SK-N-SH (cell line): ENCODE measurements around the gene PMEPA1. TPM values are rescaled to one million over a fixed set of nuclear protein-coding genes. Genes with fewer than 3 reads are reported as not detected.
A peak's percentile ranks its signal among the peaks of the same experiment; 100 is the strongest.

ENCODE experiments used
- CTCF ChIA-PET: fragments of 300-600, 350-600 bp; formaldehyde crosslinking; extraction: SDS; loops from one replicate; lab custom pipeline; 2021; lab: Yijun Ruan, JAX
- POLR2A ChIA-PET: fragments of 350-600 bp; sonication (Branson Sonifier 250); formaldehyde crosslinking; extraction: SDS; loops from one replicate; lab custom pipeline; 2020; ENCODE audit warnings: antibody characterized with exemption, inconsistent platforms; lab: Yijun Ruan, JAX
- DNase-seq: peaks from one replicate; pipeline ENCODE4 v3.0.0; 2012
- H2AFZ ChIP-seq: fragments of 200-600 bp; sonication (generic); 2 replicates; pipeline ENCODE4 v1.8.1; 2016; ENCODE audit warnings: antibody characterized with exemption, mild to moderate bottlenecking, low read depth
- H3F3A ChIP-seq: fragments of 200-600 bp; sonication (generic); replicated peaks from 2 replicates; pipeline ENCODE3; 2016; ENCODE audit warnings: antibody characterized with exemption, mild to moderate bottlenecking; ENCODE audit not compliant: insufficient read depth
- H3K27ac ChIP-seq, 2 experiments: fragments of 200-500 bp in 1 of 2; fragments of 200-600 bp in 1 of 2; sonication (Bioruptor generic) in 1 of 2; sonication (generic), shearing (Covaris generic) in 1 of 2; 2 replicates each; pipeline versions ENCODE4 v1.5.1 to v1.6.1; 2014 to 2016; ENCODE audit warnings: low read depth in 2 of 2, inconsistent platforms in 1 of 2, low read length in 1 of 2, mild to moderate bottlenecking in 1 of 2, mixed read lengths in 1 of 2
- H3K27me3 ChIP-seq: fragments of 200-600 bp; sonication (generic), shearing (Covaris generic); 2 replicates; pipeline ENCODE4 v1.6.1; 2016; ENCODE audit warnings: mixed run types; ENCODE audit not compliant: insufficient read depth
- H3K36me3 ChIP-seq, 2 experiments: fragments of 200-500 bp in 1 of 2; fragments of 200-600 bp in 1 of 2; sonication (Bioruptor generic) in 1 of 2; sonication (generic) in 1 of 2; replicated peaks in 1 of 2; 2 replicates each; pipeline versions ENCODE3 to v1.5.1; 2014 to 2016; ENCODE audit warnings: low read length in 1 of 2, mild to moderate bottlenecking in 1 of 2; ENCODE audit not compliant: insufficient read depth in 2 of 2, control insufficient read depth in 1 of 2
- H3K4me1 ChIP-seq, 2 experiments: fragments of 200-500 bp in 1 of 2; fragments of 200-600 bp in 1 of 2; sonication (Bioruptor generic) in 1 of 2; sonication (generic), shearing (Covaris generic) in 1 of 2; 2 replicates each; pipeline versions ENCODE4 v1.5.1 to v1.6.1; 2014 to 2016; ENCODE audit warnings: low read depth in 1 of 2, low read length in 1 of 2, mixed run types in 1 of 2; ENCODE audit not compliant: insufficient read depth in 2 of 2, control insufficient read depth in 1 of 2
- H3K4me2 ChIP-seq: fragments of 200-600 bp; sonication (generic), shearing (Covaris generic); 2 replicates; pipeline ENCODE4 v1.6.1; 2017; ENCODE audit warnings: mixed run types
- H3K4me3 ChIP-seq, 2 experiments: fragments of 200-500 bp in 1 of 2; fragments of 200-600 bp in 1 of 2; sonication (Bioruptor generic) in 1 of 2; sonication (generic), shearing (Covaris generic) in 1 of 2; 2 replicates each; pipeline versions ENCODE4 v1.5.1 to v1.8.1; 2014 to 2016; ENCODE audit warnings: low read depth in 2 of 2, inconsistent platforms in 1 of 2, low read length in 1 of 2, mild to moderate bottlenecking in 1 of 2, mixed read lengths in 1 of 2, moderate library complexity in 1 of 2
- H3K79me2 ChIP-seq: fragments of 200-600 bp; sonication (generic); 2 replicates; pipeline ENCODE4 v1.8.1; 2017; ENCODE audit warnings: mild to moderate bottlenecking; ENCODE audit not compliant: insufficient read depth
- H3K9ac ChIP-seq: fragments of 200-600 bp; sonication (generic); 2 replicates; pipeline ENCODE4 v1.6.1; 2017; ENCODE audit warnings: mixed run types
- H3K9me2 ChIP-seq: fragments of 200-600 bp; sonication (generic); 2 replicates; pipeline ENCODE4 v1.6.1; 2017; ENCODE audit warnings: mixed run types
- H3K9me3 ChIP-seq: fragments of 200-600 bp; sonication (generic); 2 replicates; pipeline ENCODE4 v1.6.1; 2017; ENCODE audit warnings: mixed run types, mild to moderate bottlenecking, moderate library complexity
- H4K20me1 ChIP-seq: fragments of 200-600 bp; sonication (generic); 2 replicates; pipeline ENCODE4 v1.6.1; 2017; ENCODE audit warnings: mild to moderate bottlenecking, mixed run types; ENCODE audit not compliant: insufficient read depth
- EP300 ChIP-seq, 2 experiments: IDR thresholded peaks; 2 replicates each; pipeline versions ENCODE4 v1.4.0 to v1.6.1; 2012; ENCODE audit warnings: borderline replicate concordance in 1 of 2, low read depth in 1 of 2, low read length in 1 of 2
- EZH2phosphoT487 ChIP-seq: fragments of 200-600 bp; sonication (generic); IDR thresholded peaks from 2 replicates; pipeline ENCODE4 v1.6.1; 2017; ENCODE audit warnings: low read depth, mixed run types, mild to moderate bottlenecking, antibody characterized with exemption, moderate library complexity, borderline replicate concordance
- FOSL2 ChIP-seq: IDR thresholded peaks from 2 replicates; pipeline ENCODE4 v1.4.0; 2012; ENCODE audit warnings: low read depth, mild to moderate bottlenecking, moderate library complexity, borderline replicate concordance
- GABPA ChIP-seq: IDR thresholded peaks from 2 replicates; pipeline ENCODE4 v1.4.0; 2012; ENCODE audit warnings: low read depth, mild to moderate bottlenecking
- GATA2 ChIP-seq: sonication (generic); formaldehyde crosslinking; IDR thresholded peaks from 2 replicates; pipeline ENCODE4 v1.5.0; 2020; ENCODE audit warnings: mild to moderate bottlenecking, missing genetic modification reagents
- JUND ChIP-seq: IDR thresholded peaks from 2 replicates; pipeline ENCODE4 v1.4.0; 2012
- MAX ChIP-seq: IDR thresholded peaks from 2 replicates; pipeline ENCODE4 v1.4.0; 2012; ENCODE audit warnings: low read depth
- MEF2A ChIP-seq: IDR thresholded peaks from 2 replicates; pipeline ENCODE4 v1.4.0; 2012; ENCODE audit warnings: low read depth, borderline replicate concordance
- NFIC ChIP-seq: IDR thresholded peaks from 2 replicates; pipeline ENCODE4 v1.4.0; 2012; ENCODE audit warnings: borderline replicate concordance
- NRF1 ChIP-seq: IDR thresholded peaks from 2 replicates; pipeline ENCODE4 v1.6.1; 2012; ENCODE audit warnings: low read depth, mild to moderate bottlenecking, low read length
- RCOR1 ChIP-seq: fragments of 150-350 bp; IDR thresholded peaks from 2 replicates; pipeline ENCODE4 v1.6.1; 2017; ENCODE audit warnings: antibody characterized with exemption, low read length
- RFX5 ChIP-seq: IDR thresholded peaks from 2 replicates; pipeline ENCODE4 v1.6.1; 2012; ENCODE audit warnings: mild to moderate bottlenecking, improper control_type of control experiment, low read length
- RXRA ChIP-seq: IDR thresholded peaks from 2 replicates; pipeline ENCODE4 v1.4.0; 2012; ENCODE audit warnings: low read depth, mild to moderate bottlenecking, borderline replicate concordance
- TAF1 ChIP-seq: IDR thresholded peaks from 2 replicates; pipeline ENCODE4 v1.6.1; 2012; ENCODE audit warnings: low read depth, mild to moderate bottlenecking, low read length, moderate library complexity, borderline replicate concordance
- TCF12 ChIP-seq: IDR thresholded peaks from 2 replicates; pipeline ENCODE4 v1.4.0; 2012
- TEAD4 ChIP-seq: IDR thresholded peaks from 2 replicates; pipeline ENCODE4 v1.4.0; 2012; ENCODE audit warnings: mild to moderate bottlenecking, borderline replicate concordance; ENCODE audit not compliant: insufficient read depth
- USF1 ChIP-seq: IDR thresholded peaks from 2 replicates; pipeline ENCODE4 v1.4.0; 2012; ENCODE audit warnings: low read depth, borderline replicate concordance
- ZBTB33 ChIP-seq: IDR thresholded peaks from 2 replicates; pipeline ENCODE4 v1.4.0; 2012; ENCODE audit warnings: low read depth, borderline replicate concordance
- WGBS: methylation state at CpG from one replicate; pipeline ENCODE4 v1.1.6; 2017; ENCODE audit warnings: low lambda C conversion rate; 5-methylcytosine and 5-hydroxymethylcytosine counted together
- polyA plus RNA-seq, 3 experiments: library from polyadenylated mRNA; depleted of rRNA; stranded (reverse); fragments of >200 nt; gene quantifications; 2 replicates each; pipeline ENCODE4 v1.2.3, GENCODE V29; 2012

Gene PMEPA1
- polyA plus RNA-seq, 1 of the 3 experiments (the other 2 are of a cell fraction), result 7.1 TPM

GRCh38 chr20:57655809-57656155 lies 54.0 kb downstream of the PMEPA1 start:
- H3K4me1 ChIP-seq, result peaks cover 0 to 19% of the 10 kb centered on the region in 2 experiments; a peak in 1 of 4 replicates
- DNase-seq, result peak; percentile 19
- no peak overlapping the region; a peak in 1 of 4 replicates for H3K27ac ChIP-seq
- CTCF ChIA-PET, result interaction anchor here (1.0 to 3.2 kb wide), 4 partner anchors 61 to 524 kb away, joined by 4 to 32 read pairs (median 14); no protein-coding TSS in a partner anchor
- H3K9ac ChIP-seq, result no peak overlapping the region
- H3F3A ChIP-seq, result no peaks in the 10 kb centered on the region
- no peaks in the 10 kb centered on the region for H3K9me2 ChIP-seq
- peaks cover 22% of the 10 kb centered on the region for H4K20me1 ChIP-seq
- no peak for TF ChIP-seq NFIC
- TF ChIP-seq MEF2A, result no peak
- no peak for TF ChIP-seq EZH2phosphoT487
- no peak for TF ChIP-seq FOSL2
- no peak for TF ChIP-seq MAX
- TF ChIP-seq JUND, result no peak
- TF ChIP-seq RCOR1, result no peak
- TF ChIP-seq TEAD4, result no peak
- no peak for TF ChIP-seq EP300 (IDR thresholded peaks at IDR 0.05; ENCODE audit: borderline replicate concordance in 1 of 2, low read depth in 1 of 2, low read length in 1 of 2)
- TF ChIP-seq GATA2, result no peak
- TF ChIP-seq GABPA, result no peak
- no peak for TF ChIP-seq ZBTB33
- no peak for TF ChIP-seq USF1
- TF ChIP-seq TCF12, result no peak
- no peak for TF ChIP-seq RXRA
- no peak for TF ChIP-seq NRF1
- no peak for TF ChIP-seq TAF1
- TF ChIP-seq RFX5, result no peak
- H3K27me3 ChIP-seq, result no peaks in the 10 kb centered on the region
- H3K79me2 ChIP-seq, result peaks cover 3% of the 10 kb centered on the region; the same call in 1 of the 2 replicates
- POLR2A ChIA-PET, result no interaction called here
- 91% methylated on average over 9 of the region's 11 CpGs for WGBS
- peaks cover 7 to 61% of the 10 kb centered on the region in 2 experiments for H3K36me3 ChIP-seq
- H3K9me3 ChIP-seq, result no peaks in the 10 kb centered on the region
- no peak overlapping the region for H3K4me3 ChIP-seq
- H2AFZ ChIP-seq, result no peak overlapping the region
- no peak overlapping the region for H3K4me2 ChIP-seq
